WERI-Rb-1 (cell line): ENCODE results near the gene HBA1.
"Not testable (repeated sequence)": the region's sequence is repeated elsewhere in the genome, so short reads cannot be mapped to it uniquely, and the experiment has no call there.

Source experiments
- DNase-seq: peaks from one replicate; pipeline ENCODE4 v3.0.0-alpha.2; 2020
- H3K27ac ChIP-seq: fragments of 250-450 bp; sonication (Bioruptor Pico); 2 replicates; pipeline ENCODE4 v1.5.1; 2020; ENCODE audit warnings: mild to moderate bottlenecking, moderate library complexity
- H3K27me3 ChIP-seq: fragments of 250-450 bp; sonication (Bioruptor Pico); 2 replicates; pipeline ENCODE4 v1.5.1; 2021; ENCODE audit warnings: mild to moderate bottlenecking, low read depth, moderate library complexity; ENCODE audit not compliant: insufficient read depth, severe bottlenecking
- H3K36me3 ChIP-seq: fragments of 250-450 bp; sonication (Bioruptor Pico); 2 replicates; pipeline ENCODE4 v1.5.1; 2020; ENCODE audit warnings: mild to moderate bottlenecking, moderate library complexity
- H3K4me3 ChIP-seq: 2 replicates; pipeline ENCODE4 v1.5.1; 2011; ENCODE audit warnings: low read depth, mild to moderate bottlenecking, control low read depth, low read length
- H3K9me3 ChIP-seq: fragments of 250-450 bp; sonication (Bioruptor Pico); 2 replicates; pipeline ENCODE4 v1.5.1; 2021; ENCODE audit warnings: mild to moderate bottlenecking, moderate library complexity; ENCODE audit not compliant: severe bottlenecking
- CTCF ChIP-seq: IDR thresholded peaks from 2 replicates; pipeline ENCODE4 v1.5.1; 2011; ENCODE audit warnings: low read depth, mild to moderate bottlenecking, control low read depth, inconsistent platforms, low read length

The HBA1 gene

GRCh38 chr16:146646-147045 is 29.8 kb upstream of the HBA1 start:
- no peak for TF ChIP-seq CTCF
- DNase-seq, result no peak
- H3K27me3 ChIP-seq, result no peaks in the 10 kb centered on the region

GRCh38 chr16:149024-149660 is 27.3 kb upstream of the HBA1 start:
- Histone ChIP-seq H3K9me3 (no peaks in the 10 kb centered on the region), H3K27ac (no peak overlapping the region), H3K4me3 (no peak overlapping the region), H3K36me3 (no peaks in the 10 kb centered on the region), H3K27me3 (no peaks in the 10 kb centered on the region)
- no peak for TF ChIP-seq CTCF
- DNase-seq, result no peak

More at GRCh38 chr16:146646-147045, 29.8 kb upstream of the HBA1 start:
- Histone ChIP-seq H3K27ac (no peak overlapping the region), H3K4me3 (no peak overlapping the region), H3K36me3 (no peaks in the 10 kb centered on the region), H3K9me3 (no peaks in the 10 kb centered on the region)

- Histone ChIP-seq H3K27ac (no peak within 1 kb of the TSS), H3K4me3 (no peak within 1 kb of the TSS), H3K27me3 (no peaks in the 10 kb centered on the region), H3K9me3 (no peaks in the 10 kb centered on the region), H3K36me3 (no peaks in the 10 kb centered on the region)
- DNase-seq, result no peak
- no peak for TF ChIP-seq CTCF
These were observed 24.0 kb upstream of the HBA1 start, which contains the start of gene HBZ for GRCh38 chr16:152141-153128. Gene HBZ, plus strand, starts transcription at chr16:152644. Its CDS starts 266 bp downstream, at chr16:152910.

GRCh38 chr16:153129-153521 is 23.4 kb upstream of the HBA1 start:
- H3K27ac ChIP-seq, H3K9me3 ChIP-seq, H3K27me3 ChIP-seq, H3K4me3 ChIP-seq, H3K36me3 ChIP-seq, DNase-seq: not testable (repeated sequence)

- not testable (repeated sequence) for H3K27me3 ChIP-seq, H3K9me3 ChIP-seq, DNase-seq, H3K4me3 ChIP-seq, H3K36me3 ChIP-seq, H3K27ac ChIP-seq
These were observed 22.8 kb upstream of the HBA1 start for GRCh38 chr16:153550-154216.

GRCh38 chr16:154217-155030 is 22.1 kb upstream of the HBA1 start:
- Histone ChIP-seq H3K4me3 (peak overlapping the region; percentile 37), H3K27me3 (no peaks in the 10 kb centered on the region), H3K9me3 (no peaks in the 10 kb centered on the region), H3K27ac (peak overlapping the region; percentile 41; the same call in 1 of the 2 replicates), H3K36me3 (no peaks in the 10 kb centered on the region)
- TF ChIP-seq CTCF, result no peak
- DNase-seq, result peak; percentile 31
